Activated naive CD8-positive, alpha-beta T cell treated with anti-CD3 and anti-CD28 coated beads for 36 hours (primary cell): ENCODE data around the gene TMEM234. TPM values are rescaled to one million over a fixed set of nuclear protein-coding genes. Genes with fewer than 3 reads are reported as not detected.

Source experiments
- DNase-seq: peaks from one replicate; pipeline ENCODE4 v3.0.0; 2021
- H3K27ac Mint-ChIP-seq: one replicate; pipeline ENCODE4 v1.8.0; 2022; ENCODE audit warnings: mild to moderate bottlenecking, moderate library complexity, mixed read lengths
- H3K27me3 Mint-ChIP-seq: one replicate; pipeline ENCODE4 v1.8.0; 2022; ENCODE audit warnings: mild to moderate bottlenecking, mixed read lengths
- H3K36me3 Mint-ChIP-seq: one replicate; pipeline ENCODE4 v1.8.0; 2021; ENCODE audit warnings: mild to moderate bottlenecking, mixed read lengths
- H3K4me1 Mint-ChIP-seq: one replicate; pipeline ENCODE4 v1.8.0; 2021; ENCODE audit warnings: mixed read lengths
- H3K4me3 Mint-ChIP-seq: one replicate; pipeline ENCODE4 v1.8.0; 2022; ENCODE audit warnings: mild to moderate bottlenecking, moderate library complexity, mixed read lengths
- H3K9me3 Mint-ChIP-seq: one replicate; pipeline ENCODE4 v1.8.0; 2022; ENCODE audit warnings: mixed read lengths
- total RNA-seq, 2 experiments: library from RNA; stranded (reverse); gene quantifications; one replicate each; pipeline ENCODE4 v1.2.3, GENCODE V29; 2021

The TMEM234 gene
- total RNA-seq, 2 experiments from 2014 or later: 5.7 to 6.5 TPM

GRCh38 chr1:32220746-32221580, 1.2 kb downstream of the TMEM234 start:
- Mint-ChIP-seq H3K36me3 (peaks cover 22% of the 10 kb centered on the region), H3K4me1 (peaks cover 30% of the 10 kb centered on the region)

GRCh38 chr1:32219022-32219421, 3.1 kb downstream of the TMEM234 start:
- no peaks in the 10 kb centered on the region for H3K27me3 Mint-ChIP-seq
- H3K36me3 Mint-ChIP-seq: peaks cover 15% of the 10 kb centered on the region
- DNase-seq: no peak
- H3K9me3 Mint-ChIP-seq: no peaks in the 10 kb centered on the region
- peaks cover 26% of the 10 kb centered on the region for H3K4me1 Mint-ChIP-seq
- no peak overlapping the region for H3K27ac Mint-ChIP-seq
- H3K4me3 Mint-ChIP-seq: no peak overlapping the region

More at GRCh38 chr1:32220746-32221580, 1.2 kb downstream of the TMEM234 start:
- Mint-ChIP-seq H3K4me3 (peak overlapping the region; percentile 93), H3K27ac (peak overlapping the region; percentile 96), H3K9me3 (no peaks in the 10 kb centered on the region), H3K27me3 (no peaks in the 10 kb centered on the region)
- no peak for DNase-seq

GRCh38 chr1:32216566-32216965, 5.6 kb downstream of the TMEM234 start:
- Mint-ChIP-seq H3K9me3 (no peaks in the 10 kb centered on the region), H3K27ac (no peak overlapping the region), H3K36me3 (peaks cover 1% of the 10 kb centered on the region), H3K27me3 (no peaks in the 10 kb centered on the region), H3K4me3 (no peak overlapping the region), H3K4me1 (peaks cover 16% of the 10 kb centered on the region)
- DNase-seq: no peak

- Mint-ChIP-seq H3K36me3 (peaks cover 1% of the 10 kb centered on the region), H3K4me1 (peaks cover 9% of the 10 kb centered on the region), H3K9me3 (no peaks in the 10 kb centered on the region), H3K27ac (no peak overlapping the region), H3K27me3 (no peaks in the 10 kb centered on the region), H3K4me3 (no peak overlapping the region)
- DNase-seq: peak; percentile 44
Observed at GRCh38 chr1:32215629-32216480, 6.3 kb downstream of the TMEM234 start.

GRCh38 chr1:32208891-32209328, 13.2 kb downstream of the TMEM234 start, which contains the start of gene DCDC2B:
TSS of gene DCDC2B (plus strand) at chr1:32209089. CDS start at chr1:32209094, 5 bp downstream.
- DNase-seq: no peak
- no peaks in the 10 kb centered on the region for H3K9me3 Mint-ChIP-seq
- H3K36me3 Mint-ChIP-seq: peaks cover 13% of the 10 kb centered on the region
- H3K4me3 Mint-ChIP-seq: no peak within 1 kb of the TSS
- peak within 1 kb of the TSS; percentile 29 for H3K27ac Mint-ChIP-seq
- H3K27me3 Mint-ChIP-seq: no peaks in the 10 kb centered on the region
- peaks cover 12% of the 10 kb centered on the region for H3K4me1 Mint-ChIP-seq

- Mint-ChIP-seq H3K36me3 (peaks cover 15% of the 10 kb centered on the region), H3K4me3 (no peak overlapping the region), H3K27ac (peak overlapping the region; percentile 29), H3K9me3 (no peaks in the 10 kb centered on the region), H3K4me1 (peaks cover 13% of the 10 kb centered on the region), H3K27me3 (no peaks in the 10 kb centered on the region)
- DNase-seq: no peak
Observed at GRCh38 chr1:32208469-32208868, 13.7 kb downstream of the TMEM234 start.

- peak; percentile 91 for DNase-seq
- peaks cover 19% of the 10 kb centered on the region for H3K36me3 Mint-ChIP-seq
- no peaks in the 10 kb centered on the region for H3K27me3 Mint-ChIP-seq
- peaks cover 29% of the 10 kb centered on the region for H3K4me1 Mint-ChIP-seq
- H3K27ac Mint-ChIP-seq: peak within 1 kb of the TSS; percentile 82
- H3K4me3 Mint-ChIP-seq: peak within 1 kb of the TSS; percentile 92
- H3K9me3 Mint-ChIP-seq: no peaks in the 10 kb centered on the region
Observed at GRCh38 chr1:32205401-32206370, 16.5 kb downstream of the TMEM234 start, which contains the start of gene IQCC. TSS of gene IQCC (plus strand) at chr1:32205671. CDS start at chr1:32205682, 11 bp downstream.

- H3K4me1 Mint-ChIP-seq: peaks cover 32% of the 10 kb centered on the region
Observed at GRCh38 chr1:32204943-32205361, 17.2 kb downstream of the TMEM234 start.

GRCh38 chr1:32201011-32201855, 20.9 kb downstream of the TMEM234 start:
- peak overlapping the region; percentile 83 for H3K4me3 Mint-ChIP-seq
- no peaks in the 10 kb centered on the region for H3K27me3 Mint-ChIP-seq
- H3K27ac Mint-ChIP-seq: peak overlapping the region; percentile 94
- DNase-seq: peak; percentile 86
- peaks cover 42% of the 10 kb centered on the region for H3K4me1 Mint-ChIP-seq
- peaks cover 25% of the 10 kb centered on the region for H3K36me3 Mint-ChIP-seq
- H3K9me3 Mint-ChIP-seq: no peaks in the 10 kb centered on the region

More at GRCh38 chr1:32204943-32205361, 17.2 kb downstream of the TMEM234 start:
- Mint-ChIP-seq H3K9me3 (no peaks in the 10 kb centered on the region), H3K27me3 (no peaks in the 10 kb centered on the region), H3K27ac (peak overlapping the region; percentile 63), H3K4me3 (peak overlapping the region; percentile 92), H3K36me3 (peaks cover 19% of the 10 kb centered on the region)
- no peak for DNase-seq

- H3K4me1 Mint-ChIP-seq: peaks cover 45% of the 10 kb centered on the region
- DNase-seq: peak; percentile 68
- H3K4me3 Mint-ChIP-seq: peak within 1 kb of the TSS; percentile 83
- no peaks in the 10 kb centered on the region for H3K27me3 Mint-ChIP-seq
- peaks cover 26% of the 10 kb centered on the region for H3K36me3 Mint-ChIP-seq
- H3K9me3 Mint-ChIP-seq: no peaks in the 10 kb centered on the region
- peak within 1 kb of the TSS; percentile 94 for H3K27ac Mint-ChIP-seq
Observed at GRCh38 chr1:32200226-32201010, 21.7 kb downstream of the TMEM234 start, which contains the start of gene CCDC28B. TSS of gene CCDC28B (plus strand) at chr1:32200595. CDS start at chr1:32201936, 1,341 bp downstream.

- peak overlapping the region; percentile 94 for H3K27ac Mint-ChIP-seq
- peak overlapping the region; percentile 83 for H3K4me3 Mint-ChIP-seq
Observed at GRCh38 chr1:32199717-32200072, 22.5 kb downstream of the TMEM234 start.

GRCh38 chr1:32199043-32199716, 23.0 kb downstream of the TMEM234 start:
- Mint-ChIP-seq H3K9me3 (no peaks in the 10 kb centered on the region), H3K36me3 (peaks cover 29% of the 10 kb centered on the region), H3K27ac (peak overlapping the region; percentile 27), H3K4me3 (no peak overlapping the region), H3K27me3 (no peaks in the 10 kb centered on the region), H3K4me1 (peaks cover 48% of the 10 kb centered on the region)
- no peak for DNase-seq

More at GRCh38 chr1:32199717-32200072, 22.5 kb downstream of the TMEM234 start:
- H3K9me3 Mint-ChIP-seq: no peaks in the 10 kb centered on the region
- peaks cover 46% of the 10 kb centered on the region for H3K4me1 Mint-ChIP-seq
- no peak for DNase-seq
- H3K27me3 Mint-ChIP-seq: no peaks in the 10 kb centered on the region
- peaks cover 26% of the 10 kb centered on the region for H3K36me3 Mint-ChIP-seq
